Activated CD4-positive, alpha-beta T cell treated with anti-CD3 and anti-CD28 coated beads, Interleukin-2, amount 10 ng/mL, durations not matched to agents 24 days and 14 days (primary cell): ENCODE data around the gene MAPT. TPM values are rescaled to one million over a fixed set of nuclear protein-coding genes. Genes with fewer than 3 reads are reported as not detected.
"Not testable (repeated sequence)": the region's sequence is repeated elsewhere in the genome, so short reads cannot be mapped to it uniquely, and the experiment has no call there.

ENCODE experiments used
- DNase-seq: peaks from one replicate; pipeline ENCODE4 v3.0.0; 2022
- H3K27ac Mint-ChIP-seq: one replicate; pipeline ENCODE4 v1.8.0; 2022; ENCODE audit warnings: mild to moderate bottlenecking, mixed read lengths
- H3K27me3 Mint-ChIP-seq: one replicate; pipeline ENCODE4 v1.8.0; 2022; ENCODE audit warnings: mixed read lengths
- H3K36me3 Mint-ChIP-seq: one replicate; pipeline ENCODE4 v1.8.0; 2022; ENCODE audit warnings: low read depth, mild to moderate bottlenecking, mixed read lengths
- H3K4me1 Mint-ChIP-seq: one replicate; pipeline ENCODE4 v1.8.0; 2021; ENCODE audit warnings: mixed read lengths
- H3K4me3 Mint-ChIP-seq: one replicate; pipeline ENCODE4 v1.8.0; 2022; ENCODE audit warnings: mild to moderate bottlenecking, moderate library complexity, mixed read lengths
- H3K9me3 Mint-ChIP-seq: one replicate; pipeline ENCODE4 v1.8.0; 2021; ENCODE audit warnings: mixed read lengths
- intact Hi-C: fragments of 100-400 bp; cut with micrococcal nuclease; formaldehyde crosslinking; loops from one replicate; pipeline ENCODE4 v1.15.1; 2023
- total RNA-seq: library from RNA; stranded (reverse); gene quantifications from 2 replicates; pipeline ENCODE4 v1.2.3, GENCODE V29; 2022

Gene MAPT
- total RNA-seq, 1 donor from 2014 or later, result 0.37 TPM

- no peak for DNase-seq
- peaks cover 5% of the 10 kb centered on the region for H3K4me1 Mint-ChIP-seq
- no peaks in the 10 kb centered on the region for H3K36me3 Mint-ChIP-seq
- H3K27ac Mint-ChIP-seq, result no peak overlapping the region
- intact Hi-C loops, result loop anchor here (10.0 kb wide), 1 partner anchor 305 kb away; no protein-coding TSS in a partner anchor
- H3K27me3 Mint-ChIP-seq, result peaks cover 31% of the 10 kb centered on the region
- H3K4me3 Mint-ChIP-seq, result no peak overlapping the region
- H3K9me3 Mint-ChIP-seq, result no peaks in the 10 kb centered on the region
These were observed 55.5 kb downstream of the MAPT start for GRCh38 chr17:45949755-45950320.

- Mint-ChIP-seq H3K27me3 (peaks cover 29% of the 10 kb centered on the region), H3K4me3 (no peak overlapping the region), H3K27ac (no peak overlapping the region), H3K36me3 (no peaks in the 10 kb centered on the region), H3K4me1 (peaks cover 5% of the 10 kb centered on the region), H3K9me3 (no peaks in the 10 kb centered on the region)
- DNase-seq, result no peak
- intact Hi-C loops, result no loop called here
These were observed 56.5 kb downstream of the MAPT start for GRCh38 chr17:45950888-45951287.

- Mint-ChIP-seq H3K36me3 (no peaks in the 10 kb centered on the region), H3K4me3 (no peak overlapping the region), H3K27ac (no peak overlapping the region), H3K27me3 (peaks cover 27% of the 10 kb centered on the region), H3K4me1 (peaks cover 5% of the 10 kb centered on the region), H3K9me3 (no peaks in the 10 kb centered on the region)
- DNase-seq, result no peak
- intact Hi-C loops, result no loop called here
These were observed 57.0 kb downstream of the MAPT start for GRCh38 chr17:45951403-45951802.

GRCh38 chr17:45951941-45952340, 57.6 kb downstream of the MAPT start:
- Mint-ChIP-seq H3K36me3 (no peaks in the 10 kb centered on the region), H3K4me3 (no peak overlapping the region), H3K27ac (no peak overlapping the region), H3K9me3 (no peaks in the 10 kb centered on the region), H3K4me1 (peaks cover 5% of the 10 kb centered on the region), H3K27me3 (peaks cover 25% of the 10 kb centered on the region)
- no peak for DNase-seq
- intact Hi-C loops, result no loop called here

GRCh38 chr17:45952814-45953320, 58.5 kb downstream of the MAPT start:
- no peak for DNase-seq
- Mint-ChIP-seq H3K4me3 (no peak overlapping the region), H3K9me3 (no peaks in the 10 kb centered on the region), H3K36me3 (no peaks in the 10 kb centered on the region), H3K27me3 (peaks cover 24% of the 10 kb centered on the region), H3K27ac (no peak overlapping the region), H3K4me1 (peaks cover 5% of the 10 kb centered on the region)
- intact Hi-C loops, result no loop called here

- intact Hi-C loops, result no loop called here
- H3K4me3 Mint-ChIP-seq, result no peak overlapping the region
- H3K27me3 Mint-ChIP-seq, result peaks cover 25% of the 10 kb centered on the region
- peaks cover 5% of the 10 kb centered on the region for H3K4me1 Mint-ChIP-seq
- DNase-seq, result no peak
- H3K36me3 Mint-ChIP-seq, result no peaks in the 10 kb centered on the region
- H3K27ac Mint-ChIP-seq, result no peak overlapping the region
- no peaks in the 10 kb centered on the region for H3K9me3 Mint-ChIP-seq
These were observed 59.2 kb downstream of the MAPT start for GRCh38 chr17:45953561-45953960.

- Mint-ChIP-seq H3K4me3 (no peak overlapping the region), H3K4me1 (no peaks in the 10 kb centered on the region), H3K27me3 (peaks cover 19% of the 10 kb centered on the region), H3K9me3 (no peaks in the 10 kb centered on the region), H3K27ac (no peak overlapping the region), H3K36me3 (no peaks in the 10 kb centered on the region)
- no peak for DNase-seq
- intact Hi-C loops, result no loop called here
These were observed 60.6 kb downstream of the MAPT start for GRCh38 chr17:45954914-45955313.

GRCh38 chr17:45955326-45955725, 61.0 kb downstream of the MAPT start:
- no peaks in the 10 kb centered on the region for H3K36me3 Mint-ChIP-seq
- H3K27me3 Mint-ChIP-seq, result peaks cover 17% of the 10 kb centered on the region
- intact Hi-C loops, result no loop called here
- no peaks in the 10 kb centered on the region for H3K9me3 Mint-ChIP-seq
- no peak for DNase-seq
- no peaks in the 10 kb centered on the region for H3K4me1 Mint-ChIP-seq
- no peak overlapping the region for H3K27ac Mint-ChIP-seq
- no peak overlapping the region for H3K4me3 Mint-ChIP-seq

- H3K27ac Mint-ChIP-seq, result no peak overlapping the region
- intact Hi-C loops, result no loop called here
- no peaks in the 10 kb centered on the region for H3K9me3 Mint-ChIP-seq
- no peaks in the 10 kb centered on the region for H3K4me1 Mint-ChIP-seq
- peaks cover 12% of the 10 kb centered on the region for H3K27me3 Mint-ChIP-seq
- no peak overlapping the region for H3K4me3 Mint-ChIP-seq
- H3K36me3 Mint-ChIP-seq, result no peaks in the 10 kb centered on the region
- DNase-seq, result no peak
These were observed 61.7 kb downstream of the MAPT start for GRCh38 chr17:45956090-45956489.

GRCh38 chr17:45956746-45957145, 62.4 kb downstream of the MAPT start:
- H3K36me3 Mint-ChIP-seq, H3K4me3 Mint-ChIP-seq, H3K9me3 Mint-ChIP-seq, DNase-seq, H3K27ac Mint-ChIP-seq, H3K27me3 Mint-ChIP-seq, H3K4me1 Mint-ChIP-seq, intact Hi-C loops: not testable (repeated sequence)

- Mint-ChIP-seq H3K9me3 (no peaks in the 10 kb centered on the region), H3K4me1 (no peaks in the 10 kb centered on the region), H3K27ac (no peak overlapping the region), H3K27me3 (peaks cover 5% of the 10 kb centered on the region), H3K4me3 (no peak overlapping the region), H3K36me3 (no peaks in the 10 kb centered on the region)
- intact Hi-C loops, result no loop called here
- DNase-seq, result no peak
These were observed 64.0 kb downstream of the MAPT start for GRCh38 chr17:45958307-45958706.

- Mint-ChIP-seq H3K27ac (no peak overlapping the region), H3K9me3 (no peaks in the 10 kb centered on the region), H3K36me3 (no peaks in the 10 kb centered on the region), H3K27me3 (peaks cover 5% of the 10 kb centered on the region), H3K4me1 (no peaks in the 10 kb centered on the region), H3K4me3 (no peak overlapping the region)
- intact Hi-C loops, result no loop called here
- DNase-seq, result no peak
These were observed 64.8 kb downstream of the MAPT start for GRCh38 chr17:45958994-45959665.

GRCh38 chr17:45960311-45960710, 66.0 kb downstream of the MAPT start:
- Mint-ChIP-seq H3K36me3 (no peaks in the 10 kb centered on the region), H3K9me3 (no peaks in the 10 kb centered on the region), H3K27me3 (peaks cover 5% of the 10 kb centered on the region), H3K4me3 (no peak overlapping the region), H3K27ac (no peak overlapping the region), H3K4me1 (no peaks in the 10 kb centered on the region)
- intact Hi-C loops, result no loop called here
- DNase-seq, result no peak

- Mint-ChIP-seq H3K9me3 (no peaks in the 10 kb centered on the region), H3K27me3 (peaks cover 5% of the 10 kb centered on the region), H3K4me3 (no peak overlapping the region), H3K27ac (no peak overlapping the region), H3K36me3 (no peaks in the 10 kb centered on the region), H3K4me1 (no peaks in the 10 kb centered on the region)
- intact Hi-C loops, result no loop called here
- no peak for DNase-seq
These were observed 66.9 kb downstream of the MAPT start for GRCh38 chr17:45961206-45961605.
